ENCODE data around the gene SLX9. TPM values are rescaled to one million over a fixed set of nuclear protein-coding genes. Genes with fewer than 3 reads are reported as not detected.

The SLX9 gene
- total RNA-seq, 1 donor from 2014 or later = 30.4 TPM

DNA sequence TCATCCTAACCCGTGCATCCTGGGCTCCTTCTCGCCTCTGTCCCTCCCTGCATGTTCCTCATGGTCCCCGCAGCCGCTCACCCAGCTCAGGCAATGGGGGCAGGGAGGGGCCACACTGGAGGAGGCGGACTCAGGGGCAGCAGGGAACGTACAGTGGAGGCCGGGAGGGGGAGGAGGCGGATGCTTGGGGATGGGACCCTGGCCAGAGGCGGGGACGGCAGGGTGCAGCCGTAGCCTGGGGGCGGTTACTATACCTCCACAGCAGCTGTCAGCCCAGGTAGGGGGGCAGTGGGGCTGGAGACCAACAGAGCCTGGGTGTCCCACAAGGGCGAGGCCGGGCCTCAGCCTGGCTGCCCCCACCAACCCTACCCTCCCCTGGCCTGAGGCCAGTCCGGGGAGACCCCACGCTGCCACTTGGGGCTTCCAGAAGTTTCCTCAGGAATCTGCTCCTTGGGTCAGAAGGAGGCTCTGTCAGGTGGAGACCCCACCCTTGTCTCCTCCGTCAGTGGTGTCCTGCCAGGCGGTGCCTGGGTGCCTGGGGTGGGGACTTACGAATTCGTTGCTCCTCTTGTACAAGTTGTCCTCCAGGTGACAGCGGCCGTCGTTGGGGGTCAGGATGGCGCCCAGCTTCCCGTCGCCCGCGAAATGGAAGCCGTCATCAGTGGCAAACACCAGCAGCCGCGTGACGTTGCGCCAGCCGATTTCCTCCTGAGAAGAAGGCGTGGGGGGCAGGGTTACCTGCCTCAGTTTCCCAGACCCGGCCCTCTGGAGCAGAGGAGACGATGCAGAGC is 39.9 kb upstream of the SLX9 start:
- no peaks in the 10 kb centered on the region for H3K4me1 Mint-ChIP-seq (ENCODE audit: unreplicated experiment)
- peaks cover 9% of the 10 kb centered on the region for H3K27me3 Mint-ChIP-seq (ENCODE audit: unreplicated experiment)
- no peak for DNase-seq (ENCODE audit: extremely low spot score, unreplicated experiment)
- H3K36me3 Mint-ChIP-seq (ENCODE audit: unreplicated experiment) = no peaks in the 10 kb centered on the region
- H3K4me3 Mint-ChIP-seq (ENCODE audit: unreplicated experiment) = no peak overlapping the region
- H3K27ac Mint-ChIP-seq (ENCODE audit: unreplicated experiment) = no peak overlapping the region
- TF ChIP-seq, protein P1, sequence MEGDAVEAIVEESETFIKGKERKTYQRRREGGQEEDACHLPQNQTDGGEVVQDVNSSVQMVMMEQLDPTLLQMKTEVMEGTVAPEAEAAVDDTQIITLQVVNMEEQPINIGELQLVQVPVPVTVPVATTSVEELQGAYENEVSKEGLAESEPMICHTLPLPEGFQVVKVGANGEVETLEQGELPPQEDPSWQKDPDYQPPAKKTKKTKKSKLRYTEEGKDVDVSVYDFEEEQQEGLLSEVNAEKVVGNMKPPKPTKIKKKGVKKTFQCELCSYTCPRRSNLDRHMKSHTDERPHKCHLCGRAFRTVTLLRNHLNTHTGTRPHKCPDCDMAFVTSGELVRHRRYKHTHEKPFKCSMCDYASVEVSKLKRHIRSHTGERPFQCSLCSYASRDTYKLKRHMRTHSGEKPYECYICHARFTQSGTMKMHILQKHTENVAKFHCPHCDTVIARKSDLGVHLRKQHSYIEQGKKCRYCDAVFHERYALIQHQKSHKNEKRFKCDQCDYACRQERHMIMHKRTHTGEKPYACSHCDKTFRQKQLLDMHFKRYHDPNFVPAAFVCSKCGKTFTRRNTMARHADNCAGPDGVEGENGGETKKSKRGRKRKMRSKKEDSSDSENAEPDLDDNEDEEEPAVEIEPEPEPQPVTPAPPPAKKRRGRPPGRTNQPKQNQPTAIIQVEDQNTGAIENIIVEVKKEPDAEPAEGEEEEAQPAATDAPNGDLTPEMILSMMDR (IDR thresholded peaks at IDR 0.05) = no peak
- H3K9me3 Mint-ChIP-seq (ENCODE audit: unreplicated experiment) = no peaks in the 10 kb centered on the region

DNA sequence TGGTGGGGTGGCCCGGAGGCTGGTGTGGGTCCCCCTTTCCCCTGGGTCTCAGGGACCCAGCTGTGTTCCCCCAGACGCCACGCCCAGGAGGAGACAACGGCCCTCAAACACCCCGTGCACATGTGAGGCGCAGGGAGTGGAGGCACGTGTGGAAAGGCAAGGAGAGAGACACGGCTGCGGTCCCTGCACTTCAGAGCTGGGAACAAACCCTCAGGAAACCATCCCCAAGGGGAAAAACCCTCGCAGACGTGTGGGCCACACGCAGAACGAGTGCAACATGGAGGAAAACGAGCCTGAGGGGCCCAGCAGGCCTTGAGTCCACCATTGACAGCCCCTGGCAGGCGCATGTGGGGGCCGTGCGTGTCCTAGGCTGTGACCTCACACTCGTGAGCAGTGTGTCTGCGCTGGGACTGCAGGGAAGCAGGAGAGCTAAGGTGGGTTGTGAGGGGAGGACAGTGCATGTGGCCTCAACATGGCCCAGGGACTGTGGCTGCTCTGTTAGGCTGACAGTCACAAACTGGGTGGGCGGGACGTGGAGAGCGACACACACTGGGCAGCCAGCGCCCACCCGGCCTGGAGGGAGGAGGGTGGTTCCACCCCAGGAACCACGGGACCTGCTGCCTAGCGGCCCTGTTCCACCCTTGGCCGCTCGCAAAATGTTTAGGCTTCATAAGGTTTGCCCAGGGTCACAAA is 39.1 kb upstream of the SLX9 start:
- Mint-ChIP-seq H3K4me3 (ENCODE audit: unreplicated experiment) (no peak overlapping the region), H3K27me3 (ENCODE audit: unreplicated experiment) (peaks cover 9% of the 10 kb centered on the region), H3K36me3 (ENCODE audit: unreplicated experiment) (no peaks in the 10 kb centered on the region), H3K9me3 (ENCODE audit: unreplicated experiment) (no peaks in the 10 kb centered on the region), H3K4me1 (ENCODE audit: unreplicated experiment) (no peaks in the 10 kb centered on the region), H3K27ac (ENCODE audit: unreplicated experiment) (no peak overlapping the region)
- TF ChIP-seq, protein P1 (IDR thresholded peaks at IDR 0.05) = no peak
- DNase-seq (ENCODE audit: extremely low spot score, unreplicated experiment) = no peak

DNA sequence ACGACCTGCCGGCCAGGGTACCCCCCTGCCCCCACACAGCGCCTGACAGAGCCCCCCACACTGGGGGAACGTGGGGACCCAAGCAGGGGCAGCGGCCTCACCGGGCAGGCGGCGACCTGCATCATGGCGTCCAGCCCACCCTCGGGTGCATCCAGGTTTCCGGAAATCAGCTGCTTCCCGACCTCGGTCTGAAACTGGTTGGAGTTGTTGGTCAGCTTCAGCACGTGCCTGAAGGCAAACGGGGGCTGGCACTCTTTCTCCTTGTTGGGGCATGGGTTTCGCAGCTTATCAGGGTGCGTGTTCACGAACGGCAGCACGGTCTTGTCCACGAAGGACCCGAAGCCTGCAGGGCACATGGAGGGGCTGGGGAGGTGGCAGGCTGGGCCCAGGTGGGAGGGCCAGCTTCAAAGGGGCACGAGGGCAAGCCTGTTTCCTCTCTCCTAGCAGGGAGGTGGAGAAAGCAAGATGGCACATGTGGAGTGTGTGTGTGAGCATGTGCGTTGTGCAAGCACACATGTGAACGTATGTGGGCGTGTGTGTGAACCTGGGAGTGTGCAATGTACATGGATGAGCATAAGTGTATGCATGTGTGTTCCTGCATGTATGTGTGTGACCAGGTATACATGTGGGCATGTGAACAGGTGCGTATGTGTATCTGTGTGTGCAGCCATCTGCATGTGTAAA is 38.3 kb upstream of the SLX9 start:
- TF ChIP-seq, protein P1 (IDR thresholded peaks at IDR 0.05) = no peak
- Mint-ChIP-seq H3K4me1 (ENCODE audit: unreplicated experiment) (no peaks in the 10 kb centered on the region), H3K4me3 (ENCODE audit: unreplicated experiment) (no peak overlapping the region), H3K36me3 (ENCODE audit: unreplicated experiment) (no peaks in the 10 kb centered on the region), H3K27ac (ENCODE audit: unreplicated experiment) (no peak overlapping the region), H3K27me3 (ENCODE audit: unreplicated experiment) (peaks cover 13% of the 10 kb centered on the region), H3K9me3 (ENCODE audit: unreplicated experiment) (no peaks in the 10 kb centered on the region)
- no peak for DNase-seq (ENCODE audit: extremely low spot score, unreplicated experiment)

DNA sequence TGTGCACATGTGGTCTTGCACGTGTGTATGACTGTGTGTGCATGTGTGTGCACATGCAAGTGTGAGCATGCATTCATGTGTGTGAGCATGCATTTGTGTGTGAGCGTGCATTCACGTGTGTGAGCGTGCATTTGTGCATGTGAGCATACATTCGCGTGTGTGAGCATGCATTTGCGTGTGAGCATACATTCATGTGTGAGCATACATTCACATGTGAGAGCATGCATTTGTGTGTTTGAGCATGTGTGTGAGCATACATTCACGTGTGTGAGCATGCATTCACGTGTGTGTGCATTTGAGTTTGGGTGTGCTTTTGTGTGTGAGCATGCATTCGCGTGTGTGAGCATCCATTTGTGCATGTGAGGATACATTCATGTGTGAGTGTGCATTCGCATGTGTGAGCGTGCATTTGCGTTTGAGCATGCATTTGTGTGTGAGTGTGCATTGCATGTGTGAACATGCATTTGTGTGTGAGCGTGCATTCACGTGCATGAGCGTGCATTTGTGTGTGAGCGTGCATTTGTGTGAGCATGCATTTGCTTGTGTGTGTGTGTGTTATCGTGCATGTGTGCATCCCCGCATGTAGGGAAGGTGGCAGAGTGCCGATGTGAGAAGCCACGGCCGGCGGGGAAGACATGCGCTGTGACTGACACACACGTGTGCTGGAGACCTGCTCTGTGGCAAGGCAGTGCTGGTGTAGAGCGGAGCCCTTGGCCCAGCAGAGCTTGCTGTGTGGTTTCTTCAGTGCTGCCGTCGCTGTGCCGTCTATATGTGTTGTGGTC is 37.4 kb upstream of the SLX9 start:
- Mint-ChIP-seq H3K9me3 (ENCODE audit: unreplicated experiment) (no peaks in the 10 kb centered on the region), H3K4me1 (ENCODE audit: unreplicated experiment) (no peaks in the 10 kb centered on the region), H3K27me3 (ENCODE audit: unreplicated experiment) (peaks cover 15% of the 10 kb centered on the region), H3K4me3 (ENCODE audit: unreplicated experiment) (no peak overlapping the region), H3K36me3 (ENCODE audit: unreplicated experiment) (no peaks in the 10 kb centered on the region), H3K27ac (ENCODE audit: unreplicated experiment) (no peak overlapping the region)
- DNase-seq (ENCODE audit: extremely low spot score, unreplicated experiment) = no peak
- TF ChIP-seq, protein P1 (IDR thresholded peaks at IDR 0.05) = no peak
